H1 (cell line): Measurements from ENCODE around the gene P3H4.

Experiments
- EP300 ChIP-seq, 2 experiments: IDR thresholded peaks; 1 replicate in 1 of 2; 2 replicates in 1 of 2; pipeline ENCODE4 v1.6.1; 2011 to 2012; ENCODE audit warnings: low read depth in 2 of 2, low read length in 2 of 2, mild to moderate bottlenecking in 2 of 2, borderline replicate concordance in 1 of 2, inconsistent platforms in 1 of 2, moderate library complexity in 1 of 2
- EZH2 ChIP-seq: fragments of 200-600 bp; sonication (generic); IDR thresholded peaks from 2 replicates; pipeline ENCODE4 v1.7.1; 2012; ENCODE audit warnings: low read depth, mild to moderate bottlenecking, moderate library complexity, low read length, inconsistent platforms; ENCODE audit not compliant: severe bottlenecking
- POLR2A ChIP-seq, 2 experiments: IDR thresholded peaks; 1 replicate in 1 of 2; 2 replicates in 1 of 2; pipeline ENCODE4 v1.6.1; 2011; ENCODE audit warnings: low read depth in 2 of 2, low read length in 2 of 2, mild to moderate bottlenecking in 2 of 2; ENCODE audit errors: control extremely low read depth in 1 of 2
- RAD21 ChIP-seq, 2 experiments: IDR thresholded peaks in 1 of 2; conservative IDR thresholded peaks in 1 of 2; 2 replicates each; pipeline ENCODE4 v1.6.1; 2011; ENCODE audit warnings: low read depth in 2 of 2, low read length in 2 of 2, improper control_type of control experiment in 1 of 2, inconsistent platforms in 1 of 2, mild to moderate bottlenecking in 1 of 2, moderate library complexity in 1 of 2

DNA sequence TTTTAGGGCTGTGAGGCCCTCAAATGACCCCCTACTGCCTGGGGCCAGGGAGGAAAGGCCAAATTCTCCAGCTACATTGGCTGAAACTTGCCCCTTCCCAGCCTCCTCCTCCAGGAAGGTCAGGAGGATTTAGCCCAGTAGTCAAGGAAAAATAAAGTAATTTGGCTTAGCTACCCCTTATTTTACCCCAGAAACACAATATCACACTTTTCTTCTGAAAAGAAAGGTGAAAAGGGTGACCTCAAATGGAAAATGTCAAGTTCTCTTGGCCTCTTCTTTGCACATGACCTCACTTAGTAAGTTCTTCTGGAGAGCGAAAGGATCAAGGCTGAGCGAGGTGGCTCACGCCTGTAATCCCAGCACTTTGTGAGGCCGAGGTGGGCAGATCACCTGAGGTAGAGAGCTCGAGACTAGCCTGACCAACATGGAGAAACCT is 17.2 kb downstream of the P3H4 start:
- TF ChIP-seq POLR2A (IDR thresholded peaks at IDR 0.05; ENCODE audit: control extremely low read depth in 1 of 2, low read depth in 2 of 2, low read length in 2 of 2) (no peak), EZH2 (no peak), RAD21 (IDR thresholded peaks at IDR 0.05 in 1 of 2, conservative IDR thresholded peaks at IDR 0.05 in 1 of 2; ENCODE audit: low read depth in 2 of 2, low read length in 2 of 2) (no peak), EP300 (IDR thresholded peaks at IDR 0.05; ENCODE audit: borderline replicate concordance in 1 of 2, low read depth in 2 of 2, low read length in 2 of 2) (no peak)
